SK-N-SH (cell line): Measurements from ENCODE around the gene SACS.

Experiments used
- GATA2 ChIP-seq: sonication (generic); formaldehyde crosslinking; IDR thresholded peaks from 2 replicates; pipeline ENCODE4 v1.5.0; 2020; ENCODE audit warnings: mild to moderate bottlenecking, missing genetic modification reagents
- MXI1 ChIP-seq: IDR thresholded peaks from 2 replicates; pipeline ENCODE4 v1.6.1; 2012; ENCODE audit warnings: mild to moderate bottlenecking, low read depth, low read length, improper control_type of control experiment
- RAD21 ChIP-seq: IDR thresholded peaks from 2 replicates; pipeline ENCODE4 v1.6.1; 2012; ENCODE audit warnings: mild to moderate bottlenecking, low read length
- REST ChIP-seq: IDR thresholded peaks from 2 replicates; pipeline ENCODE4 v1.6.1; 2012; ENCODE audit warnings: mild to moderate bottlenecking, low read depth, low read length, moderate library complexity

GRCh38 chr13:23477101-23477500 is 43.6 kb upstream of the SACS start:
- TF ChIP-seq RAD21 (no peak), MXI1 (no peak), REST (no peak), GATA2 (CRISPR knock-in tag) (no peak)
